ENCODE data around the gene CDK18. TPM values are rescaled to one million over a fixed set of nuclear protein-coding genes. Genes with fewer than 3 reads are reported as not detected.

CDK18 gene
- total RNA-seq, 1 donor from 2014 or later, result 3.0 TPM

DNA sequence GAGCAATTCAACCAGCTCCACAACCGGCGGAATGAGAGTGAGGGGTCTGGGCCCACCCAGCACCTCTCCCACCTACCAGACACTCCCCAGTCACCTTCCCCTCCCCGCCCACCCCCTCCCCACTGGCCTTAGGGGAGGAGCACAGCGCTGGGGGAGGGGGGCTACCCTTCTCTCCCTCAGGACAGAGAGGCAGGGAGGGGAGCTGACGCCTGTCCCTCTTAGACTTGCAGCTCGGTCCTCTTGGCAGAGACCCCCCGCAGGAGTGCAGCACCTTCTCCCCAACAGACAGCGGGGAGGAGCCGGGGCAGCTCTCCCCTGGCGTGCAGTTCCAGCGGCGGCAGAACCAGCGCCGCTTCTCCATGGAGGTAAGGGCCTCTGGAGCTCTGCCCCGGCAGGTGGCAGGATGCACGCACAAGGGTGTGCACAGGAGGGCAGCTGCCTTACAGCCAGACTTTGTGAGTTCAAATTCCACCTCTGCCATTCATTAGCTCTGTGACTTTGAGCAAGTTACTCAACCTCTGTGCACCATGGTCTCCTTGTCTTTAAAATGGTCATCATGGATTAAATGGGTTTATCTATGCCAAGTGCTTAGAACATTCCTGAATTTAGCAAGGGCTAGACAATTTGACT is 18.9 kb downstream of the CDK18 start:
- Mint-ChIP-seq H3K4me3 (ENCODE audit: unreplicated experiment) (no peak overlapping the region), H3K27me3 (ENCODE audit: unreplicated experiment) (peaks cover 23% of the 10 kb centered on the region), H3K9me3 (ENCODE audit: unreplicated experiment) (no peaks in the 10 kb centered on the region), H3K36me3 (ENCODE audit: unreplicated experiment) (no peaks in the 10 kb centered on the region), H3K27ac (ENCODE audit: unreplicated experiment) (no peak overlapping the region), H3K4me1 (ENCODE audit: unreplicated experiment) (peaks cover 7% of the 10 kb centered on the region)
- TF ChIP-seq, protein P1, sequence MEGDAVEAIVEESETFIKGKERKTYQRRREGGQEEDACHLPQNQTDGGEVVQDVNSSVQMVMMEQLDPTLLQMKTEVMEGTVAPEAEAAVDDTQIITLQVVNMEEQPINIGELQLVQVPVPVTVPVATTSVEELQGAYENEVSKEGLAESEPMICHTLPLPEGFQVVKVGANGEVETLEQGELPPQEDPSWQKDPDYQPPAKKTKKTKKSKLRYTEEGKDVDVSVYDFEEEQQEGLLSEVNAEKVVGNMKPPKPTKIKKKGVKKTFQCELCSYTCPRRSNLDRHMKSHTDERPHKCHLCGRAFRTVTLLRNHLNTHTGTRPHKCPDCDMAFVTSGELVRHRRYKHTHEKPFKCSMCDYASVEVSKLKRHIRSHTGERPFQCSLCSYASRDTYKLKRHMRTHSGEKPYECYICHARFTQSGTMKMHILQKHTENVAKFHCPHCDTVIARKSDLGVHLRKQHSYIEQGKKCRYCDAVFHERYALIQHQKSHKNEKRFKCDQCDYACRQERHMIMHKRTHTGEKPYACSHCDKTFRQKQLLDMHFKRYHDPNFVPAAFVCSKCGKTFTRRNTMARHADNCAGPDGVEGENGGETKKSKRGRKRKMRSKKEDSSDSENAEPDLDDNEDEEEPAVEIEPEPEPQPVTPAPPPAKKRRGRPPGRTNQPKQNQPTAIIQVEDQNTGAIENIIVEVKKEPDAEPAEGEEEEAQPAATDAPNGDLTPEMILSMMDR (IDR thresholded peaks at IDR 0.05), result no peak
- DNase-seq (ENCODE audit: extremely low spot score, unreplicated experiment), result no peak

DNA sequence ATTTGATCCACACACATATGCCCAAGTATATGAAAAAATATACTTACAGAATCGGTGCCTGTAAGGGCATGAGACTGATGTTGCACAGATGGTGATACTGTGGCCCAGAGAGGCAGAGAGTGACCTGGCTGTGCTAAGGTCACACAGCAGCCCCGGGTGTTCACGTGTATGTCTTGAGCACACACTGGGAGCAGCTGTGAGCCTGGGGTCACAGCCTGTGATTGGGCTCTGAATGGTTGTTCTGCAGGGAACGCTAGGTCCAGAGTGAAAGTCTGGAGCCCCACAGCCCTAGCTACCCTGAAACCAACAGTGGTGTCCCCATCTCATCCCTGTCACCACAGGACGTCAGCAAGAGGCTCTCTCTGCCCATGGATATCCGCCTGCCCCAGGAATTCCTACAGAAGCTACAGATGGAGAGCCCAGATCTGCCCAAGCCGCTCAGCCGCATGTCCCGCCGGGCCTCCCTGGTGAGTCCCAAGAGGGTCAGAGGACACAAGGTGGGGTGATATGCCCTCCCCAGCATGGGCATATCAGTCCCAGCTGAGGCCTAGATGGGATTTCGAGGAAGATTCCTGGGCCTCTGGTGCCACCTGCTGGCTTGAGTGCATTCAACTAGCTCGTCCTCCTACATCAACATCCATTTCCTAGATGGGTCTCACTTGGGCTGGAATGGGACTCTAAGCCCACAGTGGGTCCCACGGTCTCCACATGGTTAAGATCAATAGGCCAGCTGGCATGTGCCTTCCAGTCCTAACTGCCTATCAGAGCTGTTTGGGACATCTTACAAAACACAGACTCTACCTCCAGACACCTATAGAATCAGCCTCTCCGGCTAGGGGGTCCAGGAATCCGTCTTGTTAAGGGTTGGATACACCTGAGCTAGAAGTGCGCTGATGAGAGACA is 19.7 kb downstream of the CDK18 start:
- no peaks in the 10 kb centered on the region for H3K9me3 Mint-ChIP-seq (ENCODE audit: unreplicated experiment)

DNA sequence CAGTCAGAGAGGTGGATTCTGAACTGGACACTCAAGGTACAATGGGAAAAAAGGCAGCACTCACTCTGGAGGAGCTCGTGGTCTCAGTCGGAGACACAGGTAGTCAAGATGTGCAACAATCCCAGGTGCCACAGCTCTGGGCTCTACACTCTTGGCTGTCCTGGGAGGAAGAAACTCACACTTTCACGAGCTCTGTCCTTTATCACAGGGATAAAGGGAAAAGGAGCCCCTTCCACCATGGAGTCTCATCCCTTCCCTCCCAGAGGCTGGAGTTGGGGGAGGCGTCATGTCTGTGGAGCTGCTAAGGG is 20.3 kb downstream of the CDK18 start:
- H3K27me3 Mint-ChIP-seq (ENCODE audit: unreplicated experiment), result peaks cover 21% of the 10 kb centered on the region
- DNase-seq (ENCODE audit: extremely low spot score, unreplicated experiment), result no peak
- H3K9me3 Mint-ChIP-seq (ENCODE audit: unreplicated experiment), result no peaks in the 10 kb centered on the region
- no peaks in the 10 kb centered on the region for H3K36me3 Mint-ChIP-seq (ENCODE audit: unreplicated experiment)
- peaks cover 5% of the 10 kb centered on the region for H3K4me1 Mint-ChIP-seq (ENCODE audit: unreplicated experiment)
- TF ChIP-seq, protein P1 (IDR thresholded peaks at IDR 0.05), result no peak
- H3K27ac Mint-ChIP-seq (ENCODE audit: unreplicated experiment), result no peak overlapping the region
- H3K4me3 Mint-ChIP-seq (ENCODE audit: unreplicated experiment), result no peak overlapping the region

More for the DNA sequence above, 19.7 kb downstream of the CDK18 start:
- Mint-ChIP-seq H3K27me3 (ENCODE audit: unreplicated experiment) (peaks cover 22% of the 10 kb centered on the region), H3K36me3 (ENCODE audit: unreplicated experiment) (no peaks in the 10 kb centered on the region), H3K4me1 (ENCODE audit: unreplicated experiment) (peaks cover 7% of the 10 kb centered on the region), H3K4me3 (ENCODE audit: unreplicated experiment) (no peak overlapping the region), H3K27ac (ENCODE audit: unreplicated experiment) (no peak overlapping the region)
- TF ChIP-seq, protein P1 (IDR thresholded peaks at IDR 0.05), result peak; percentile 90
- peak; percentile 89 for DNase-seq (ENCODE audit: extremely low spot score, unreplicated experiment)

DNA sequence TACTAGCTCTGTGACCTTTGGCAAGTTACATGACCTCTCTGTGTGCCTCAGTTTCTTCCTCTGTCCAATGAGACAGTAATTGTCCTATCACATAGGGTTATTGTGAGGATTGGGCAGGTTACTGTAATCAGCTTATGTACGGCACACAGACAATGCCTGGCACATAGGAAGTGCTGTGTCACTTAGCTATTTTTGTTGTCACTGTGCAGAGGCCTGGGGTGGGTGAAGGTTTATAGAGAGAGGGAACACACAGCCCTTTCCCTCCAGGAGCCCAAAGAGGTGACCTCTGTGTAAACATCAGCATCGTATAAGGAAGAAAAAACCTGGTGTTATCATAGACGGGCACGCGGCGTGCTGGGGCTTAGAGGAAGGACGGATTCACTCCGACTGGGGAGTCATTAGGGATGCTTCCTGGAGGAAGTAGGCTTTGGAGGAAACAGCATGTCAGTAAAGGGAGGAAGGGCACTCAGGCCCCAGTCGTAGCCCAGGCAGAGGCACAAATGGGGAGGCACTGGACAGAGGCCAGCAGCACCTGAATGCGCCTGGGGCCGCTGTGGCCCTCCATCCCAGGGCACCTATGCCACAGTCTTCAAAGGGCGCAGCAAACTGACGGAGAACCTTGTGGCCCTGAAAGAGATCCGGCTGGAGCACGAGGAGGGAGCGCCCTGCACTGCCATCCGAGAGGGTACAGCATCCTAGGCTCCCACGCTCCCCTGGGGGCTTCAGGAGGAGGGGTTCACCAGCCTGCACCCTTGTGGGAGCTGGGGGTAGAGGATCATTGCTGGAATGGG is 21.2 kb downstream of the CDK18 start:
- Mint-ChIP-seq H3K4me3 (ENCODE audit: unreplicated experiment) (no peak overlapping the region), H3K9me3 (ENCODE audit: unreplicated experiment) (no peaks in the 10 kb centered on the region), H3K4me1 (ENCODE audit: unreplicated experiment) (peaks cover 6% of the 10 kb centered on the region), H3K36me3 (ENCODE audit: unreplicated experiment) (no peaks in the 10 kb centered on the region), H3K27ac (ENCODE audit: unreplicated experiment) (no peak overlapping the region), H3K27me3 (ENCODE audit: unreplicated experiment) (peaks cover 23% of the 10 kb centered on the region)
- no peak for DNase-seq (ENCODE audit: extremely low spot score, unreplicated experiment)
- TF ChIP-seq, protein P1 (IDR thresholded peaks at IDR 0.05), result no peak

Measured in osteocyte (in vitro differentiated cells).